Liver (tissue), 9 donors: ENCODE measurements around the gene TRPM8. TPM values are rescaled to one million over a fixed set of nuclear protein-coding genes. Genes with fewer than 3 reads are reported as not detected.

Experiments used
- DNase-seq: peaks from one replicate; pipeline ENCODE4 v3.0.0-alpha.2; 2017; ENCODE audit warnings: low spot score
- H3K27ac ChIP-seq, 2 donors: one replicate each; pipeline ENCODE4 v1.7.0; 2013; ENCODE audit warnings: inconsistent platforms in 2 of 2, low read length in 2 of 2, control low read depth in 1 of 2, low read depth in 1 of 2, mild to moderate bottlenecking in 1 of 2
- H3K27me3 ChIP-seq, 4 donors: one replicate each; pipeline versions ENCODE4 v1.6.1 to v1.7.0; 2013; ENCODE audit warnings: low read length in 3 of 4, inconsistent platforms in 1 of 4, mild to moderate bottlenecking in 1 of 4, moderate library complexity in 1 of 4; ENCODE audit not compliant: control insufficient read depth in 4 of 4, insufficient read depth in 4 of 4
- H3K36me3 ChIP-seq, 4 donors: one replicate each; pipeline versions ENCODE4 v1.6.1 to v1.7.0; 2013; ENCODE audit warnings: low read length in 3 of 4, mild to moderate bottlenecking in 3 of 4, low read depth in 1 of 4, moderate library complexity in 1 of 4; ENCODE audit not compliant: control insufficient read depth in 4 of 4, insufficient read depth in 3 of 4
- H3K4me1 ChIP-seq, 4 donors: one replicate each; pipeline versions ENCODE4 v1.6.1 to v1.7.0; 2013; ENCODE audit warnings: low read length in 3 of 4, mild to moderate bottlenecking in 3 of 4, moderate library complexity in 1 of 4; ENCODE audit not compliant: control insufficient read depth in 4 of 4, insufficient read depth in 4 of 4
- H3K4me3 ChIP-seq, 3 donors: one replicate each; pipeline versions ENCODE4 v1.6.1 to v1.7.0; 2013; ENCODE audit warnings: low read length in 3 of 3, control low read depth in 1 of 3, low read depth in 1 of 3, mild to moderate bottlenecking in 1 of 3
- H3K9ac ChIP-seq, 2 donors: one replicate each; pipeline ENCODE4 v1.7.0; 2013; ENCODE audit warnings: low read length in 2 of 2, mild to moderate bottlenecking in 2 of 2, moderate library complexity in 2 of 2, control low read depth in 1 of 2, low read depth in 1 of 2
- H3K9me3 ChIP-seq, 4 donors: one replicate each; pipeline versions ENCODE4 v1.6.1 to v1.7.0; 2013; ENCODE audit warnings: low read length in 3 of 4; ENCODE audit not compliant: control insufficient read depth in 4 of 4
- ATF3 ChIP-seq: IDR thresholded peaks from 2 replicates; pipeline ENCODE4 v1.6.1; 2016; ENCODE audit warnings: antibody characterized with exemption
- CTCF ChIP-seq: fragments of 150-350 bp; IDR thresholded peaks from 2 replicates; pipeline ENCODE4 v1.5.1; 2017; ENCODE audit warnings: improper control_type of control experiment, low read depth, low read length; ENCODE audit not compliant: missing input control
- EGR1 ChIP-seq, 2 donors: IDR thresholded peaks; 2 replicates each; pipeline ENCODE4 v1.6.1; 2016 to 2018; ENCODE audit warnings: antibody characterized with exemption in 2 of 2, low read depth in 2 of 2
- FOXA1 ChIP-seq: IDR thresholded peaks from 2 replicates; pipeline ENCODE4 v1.6.1; 2016; ENCODE audit warnings: antibody characterized with exemption
- FOXA2 ChIP-seq: IDR thresholded peaks from 2 replicates; pipeline ENCODE4 v1.6.1; 2016; ENCODE audit warnings: antibody characterized with exemption
- GABPA ChIP-seq, 2 donors: IDR thresholded peaks in 1 of 2; conservative IDR thresholded peaks in 1 of 2; 2 replicates each; pipeline ENCODE4 v1.6.1; 2016; ENCODE audit warnings: antibody characterized with exemption in 2 of 2, mild to moderate bottlenecking in 1 of 2, moderate library complexity in 1 of 2
- HNF4A ChIP-seq, 2 donors: conservative IDR thresholded peaks; 2 replicates each; pipeline ENCODE4 v1.6.1; 2016; ENCODE audit warnings: antibody characterized with exemption in 2 of 2, mild to moderate bottlenecking in 2 of 2
- HNF4G ChIP-seq: IDR thresholded peaks from 2 replicates; pipeline ENCODE4 v1.6.1; 2016; ENCODE audit warnings: antibody characterized with exemption
- JUND ChIP-seq, 2 donors: IDR thresholded peaks; 2 replicates each; pipeline ENCODE4 v1.6.1; 2016; ENCODE audit warnings: antibody characterized with exemption in 2 of 2
- MAX ChIP-seq: IDR thresholded peaks from 2 replicates; pipeline ENCODE4 v1.6.1; 2016; ENCODE audit warnings: antibody characterized with exemption
- NR2F2 ChIP-seq: IDR thresholded peaks from 2 replicates; pipeline ENCODE4 v1.6.1; 2016; ENCODE audit warnings: antibody characterized with exemption
- RAD21 ChIP-seq, 2 donors: IDR thresholded peaks; 2 replicates each; pipeline ENCODE4 v1.6.1; 2016; ENCODE audit warnings: antibody characterized with exemption in 2 of 2, mild to moderate bottlenecking in 2 of 2
- RXRA ChIP-seq, 2 donors: IDR thresholded peaks; 2 replicates each; pipeline ENCODE4 v1.6.1; 2017 to 2018; ENCODE audit warnings: antibody characterized with exemption in 2 of 2, mild to moderate bottlenecking in 1 of 2
- SP1 ChIP-seq: IDR thresholded peaks from 2 replicates; pipeline ENCODE4 v1.6.1; 2018; ENCODE audit warnings: antibody characterized with exemption, mild to moderate bottlenecking
- TAF1 ChIP-seq: conservative IDR thresholded peaks from 2 replicates; pipeline ENCODE4 v1.6.1; 2016; ENCODE audit warnings: antibody characterized with exemption, mild to moderate bottlenecking
- YY1 ChIP-seq: IDR thresholded peaks from 2 replicates; pipeline ENCODE4 v1.6.1; 2016; ENCODE audit warnings: antibody characterized with exemption, mild to moderate bottlenecking
- ZBTB33 ChIP-seq: IDR thresholded peaks from 2 replicates; pipeline ENCODE4 v1.6.1; 2016; ENCODE audit warnings: antibody characterized with exemption
- WGBS: extraction: QIAGEN DNeasy Blood & Tissue Kit; methylation state at CpG from one replicate; pipeline ENCODE4 v1.1.7; 2013; 5-methylcytosine and 5-hydroxymethylcytosine counted together
- polyA plus RNA-seq, 2 donors: library from polyadenylated mRNA; stranded (reverse) in 1 of 2; unstranded in 1 of 2; fragments of 200-250 nt in 1 of 2; fragments of >200 nt in 1 of 2; fragmentation: Nextera tagmentation in 1 of 2; extraction: Ambion mirVana in 1 of 2; gene quantifications; one replicate each; pipeline versions ENCODE4 v1.2.1 to v1.2.3, GENCODE V29; 2013 to 2015
- total RNA-seq, 2 donors: library from RNA; depleted of rRNA; stranded (reverse); fragments of >200 nt; gene quantifications; one replicate each; pipeline ENCODE4 v1.2.3, GENCODE V29; 2014
- donor health status: healthy.
- donor health status: healthy.
- donor health status: healthy.
- donor health status: healthy.
- donor health status: healthy.

Gene TRPM8
- total and polyA plus RNA-seq, 4 donors = 1.1 to 79.2 (median 33.2) TPM

GRCh38 chr2:234015861-234016260 is 98.7 kb downstream of the TRPM8 start:
- no peak for TF ChIP-seq RAD21 (IDR thresholded peaks at IDR 0.05)
- TF ChIP-seq SP1 = no peak
- no peak for TF ChIP-seq EGR1 (IDR thresholded peaks at IDR 0.05; ENCODE audit: low read depth in 2 of 2)
- TF ChIP-seq TAF1 = no peak
- no peak for TF ChIP-seq ZBTB33
- TF ChIP-seq RXRA (IDR thresholded peaks at IDR 0.05) = no peak
- no peak for TF ChIP-seq CTCF
- TF ChIP-seq FOXA1 = no peak
- TF ChIP-seq JUND (IDR thresholded peaks at IDR 0.05) = no peak
- TF ChIP-seq FOXA2 = no peak
- TF ChIP-seq ATF3 = no peak
- TF ChIP-seq GABPA (IDR thresholded peaks at IDR 0.05 in 1 of 2, conservative IDR thresholded peaks at IDR 0.05 in 1 of 2) = no peak
- TF ChIP-seq HNF4A (conservative IDR thresholded peaks at IDR 0.05) = no peak
- WGBS = 81% methylated on average over 3 of the region's 3 CpGs
- no peak for DNase-seq

GRCh38 chr2:234019896-234020295 is 102.7 kb downstream of the TRPM8 start:
- H3K27me3 ChIP-seq = no peaks in the 10 kb centered on the region
- peaks cover 0 to 13% (median 4%) of the 10 kb centered on the region in 4 donors for H3K4me1 ChIP-seq
- H3K27ac ChIP-seq = no peak overlapping the region
- H3K4me3 ChIP-seq = no peak overlapping the region
- no peaks in the 10 kb centered on the region for H3K9me3 ChIP-seq
- no peak for TF ChIP-seq NR2F2
- TF ChIP-seq RAD21 (IDR thresholded peaks at IDR 0.05) = no peak
- no peak for TF ChIP-seq TAF1
- no peak for TF ChIP-seq GABPA (IDR thresholded peaks at IDR 0.05 in 1 of 2, conservative IDR thresholded peaks at IDR 0.05 in 1 of 2)
- no peak for TF ChIP-seq RXRA (IDR thresholded peaks at IDR 0.05)
- no peak for TF ChIP-seq FOXA1
- TF ChIP-seq MAX = no peak
- TF ChIP-seq FOXA2 = no peak
- no peak for TF ChIP-seq HNF4G
- TF ChIP-seq ZBTB33 = no peak
- TF ChIP-seq YY1 = no peak
- no peak for TF ChIP-seq JUND (IDR thresholded peaks at IDR 0.05)
- TF ChIP-seq SP1 = no peak
- TF ChIP-seq EGR1 (IDR thresholded peaks at IDR 0.05; ENCODE audit: low read depth in 2 of 2) = no peak
- no peak for TF ChIP-seq HNF4A (conservative IDR thresholded peaks at IDR 0.05)
- H3K36me3 ChIP-seq = peaks cover 0 to 9% (median 4%) of the 10 kb centered on the region in 4 donors
- WGBS = 94% methylated on average over 4 of the region's 4 CpGs
- no peak for DNase-seq
- H3K9ac ChIP-seq = no peak overlapping the region

More at GRCh38 chr2:234015861-234016260, 98.7 kb downstream of the TRPM8 start:
- Histone ChIP-seq H3K27ac (no peak overlapping the region), H3K4me3 (no peak overlapping the region), H3K36me3 (peaks cover 0 to 9% (median 6%) of the 10 kb centered on the region in 4 donors), H3K9me3 (no peaks in the 10 kb centered on the region), H3K4me1 (no peaks in the 10 kb centered on the region), H3K27me3 (no peaks in the 10 kb centered on the region), H3K9ac (no peak overlapping the region)
